Stimulated activated CD8-positive, alpha-beta memory T cell treated with anti-CD3 and anti-CD28 coated beads, Interleukin-2, amount 100 ng/mL, for 1 hour (primary cell): ENCODE results near the gene TMEM214.
"Not testable (repeated sequence)": the region's sequence is repeated elsewhere in the genome, so short reads cannot be mapped to it uniquely, and the experiment has no call there.

ENCODE experiments used
- DNase-seq, 2 donors: peaks; one replicate each; pipeline ENCODE4 v3.0.0-alpha.2; 2020; ENCODE audit warnings: low read depth in 2 of 2

Gene TMEM214

DNA sequence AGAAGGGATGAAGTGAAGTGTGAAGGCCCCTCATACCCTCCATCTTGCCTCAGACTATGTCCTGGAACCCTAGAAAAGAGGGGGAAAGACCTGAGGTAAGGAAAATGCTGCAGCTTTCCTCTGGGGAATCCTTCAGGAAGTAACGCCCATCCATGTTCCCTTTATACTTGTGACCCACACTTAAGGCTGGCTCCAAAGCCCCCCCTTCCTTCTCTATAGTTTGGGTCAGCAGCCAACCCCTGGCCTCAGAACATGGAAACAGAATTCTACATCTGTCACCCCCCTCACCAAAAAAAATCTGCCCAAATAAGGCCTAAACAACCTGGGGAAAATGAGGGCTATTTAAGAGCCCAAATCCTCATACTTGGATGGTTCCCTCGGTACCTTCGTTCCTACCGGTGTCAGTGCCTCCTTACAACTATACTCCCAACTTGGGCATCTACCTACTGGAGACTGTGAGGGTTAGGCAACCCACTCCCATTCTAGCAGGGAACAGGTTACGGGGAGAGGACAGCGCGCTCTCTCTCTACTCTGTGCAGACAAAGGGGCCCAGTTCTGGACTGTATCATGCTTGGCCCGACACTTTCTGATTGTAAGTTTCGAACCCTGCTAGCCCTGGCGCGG, 38.0 kb downstream of the TMEM214 start:
- no peak for DNase-seq

DNA sequence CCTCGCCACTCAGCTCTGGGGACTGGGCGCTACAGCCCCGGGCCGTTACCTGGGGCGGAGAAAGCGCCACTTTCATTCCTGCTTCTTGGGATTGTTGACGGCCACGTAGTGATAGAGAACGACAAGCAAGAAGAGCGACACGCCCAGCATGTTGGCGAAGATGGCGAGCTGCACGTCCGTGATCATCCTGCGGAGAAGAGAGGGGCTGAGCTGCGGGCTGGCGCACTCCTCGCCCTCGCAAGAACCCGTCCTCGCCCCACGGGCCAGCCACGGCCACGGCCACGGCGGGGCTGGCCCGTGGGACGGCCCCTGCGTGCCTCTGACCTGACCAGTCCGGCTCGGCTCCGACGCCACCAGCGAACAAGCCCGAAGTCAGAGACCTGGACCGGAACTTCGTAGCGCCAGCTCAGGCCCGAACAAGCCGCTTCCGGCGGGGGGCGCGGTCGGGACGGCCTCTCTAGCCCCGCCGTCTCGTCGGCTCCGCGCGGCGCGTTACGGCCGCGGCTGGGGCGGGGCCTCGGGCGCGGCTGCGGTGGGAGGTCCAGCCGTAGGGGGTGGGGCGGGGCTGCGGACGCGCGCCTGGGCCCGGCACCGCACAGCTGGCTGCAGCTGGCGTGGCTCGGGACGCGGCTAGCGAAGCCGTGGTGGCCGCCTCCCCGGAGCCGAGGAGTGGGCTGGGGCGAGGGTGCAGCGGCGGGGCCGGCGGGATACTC, 38.7 kb downstream of the TMEM214 start, which contains the start of gene OST4:
TSS of gene OST4 (minus strand) at position 378 of the 713 bp plus-strand sequence.
- peak; percentile 74 to 79 for DNase-seq

DNA sequence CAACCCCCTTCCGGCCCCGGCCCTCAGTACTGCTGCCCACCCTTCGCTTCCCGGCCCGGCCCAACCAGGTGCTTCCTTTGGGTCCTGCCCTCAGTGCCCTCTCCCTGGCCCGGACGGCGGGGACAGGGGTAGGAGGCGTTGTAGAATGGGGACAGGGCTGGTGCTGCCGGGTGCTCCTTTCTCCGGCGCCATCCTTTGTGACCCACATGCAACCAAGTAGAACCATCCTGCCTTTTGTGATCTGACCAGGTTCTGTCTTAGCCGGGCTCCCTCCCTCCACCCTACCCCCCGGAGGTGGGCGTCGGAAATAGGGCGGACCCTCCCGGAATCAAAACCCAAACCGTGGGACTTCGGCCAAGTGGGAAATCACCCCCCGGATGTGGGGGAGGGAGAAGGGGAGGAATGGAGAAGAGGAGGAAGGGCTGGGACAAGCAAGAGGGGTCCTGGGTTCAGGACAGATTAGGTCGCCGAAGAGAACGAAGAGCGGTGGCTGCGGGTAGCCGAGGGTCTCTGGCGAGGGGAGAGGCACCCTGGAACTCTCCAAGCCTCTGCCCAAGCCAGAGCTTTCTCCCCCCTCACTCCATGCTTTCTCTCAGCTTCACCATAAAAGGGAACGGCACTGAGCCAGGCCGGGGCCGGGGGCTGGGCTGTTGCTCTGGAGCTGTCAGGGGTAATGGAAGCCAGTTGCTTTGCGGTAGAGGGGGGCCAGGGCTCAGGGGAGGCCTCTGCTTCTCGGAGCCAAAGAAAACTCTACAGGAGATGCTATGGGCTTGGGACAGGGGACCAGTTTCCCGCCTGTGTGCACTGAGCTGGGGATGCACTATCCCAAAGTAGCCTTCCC, 39.4 kb downstream of the TMEM214 start:
- DNase-seq = no peak

DNA sequence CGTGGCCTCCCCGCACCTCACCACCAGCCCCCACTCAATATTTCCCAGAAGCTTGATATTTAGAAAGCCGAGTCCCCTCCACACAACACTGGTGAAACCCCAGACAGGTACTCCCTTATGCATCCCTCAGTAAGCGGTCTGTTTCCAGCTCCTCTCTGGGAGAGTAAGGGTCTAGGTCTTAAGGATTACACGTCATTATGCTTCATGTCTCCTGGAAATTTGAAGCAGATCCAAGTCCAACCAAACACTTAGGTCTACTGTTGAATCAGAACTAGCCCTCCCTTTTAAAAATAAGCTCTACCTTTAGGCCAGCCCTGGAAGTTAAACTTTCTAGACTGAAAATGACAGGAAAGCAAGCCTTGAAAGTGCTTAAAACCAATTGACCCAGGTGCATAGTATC, 40.2 kb downstream of the TMEM214 start:
- DNase-seq = no peak

DNA sequence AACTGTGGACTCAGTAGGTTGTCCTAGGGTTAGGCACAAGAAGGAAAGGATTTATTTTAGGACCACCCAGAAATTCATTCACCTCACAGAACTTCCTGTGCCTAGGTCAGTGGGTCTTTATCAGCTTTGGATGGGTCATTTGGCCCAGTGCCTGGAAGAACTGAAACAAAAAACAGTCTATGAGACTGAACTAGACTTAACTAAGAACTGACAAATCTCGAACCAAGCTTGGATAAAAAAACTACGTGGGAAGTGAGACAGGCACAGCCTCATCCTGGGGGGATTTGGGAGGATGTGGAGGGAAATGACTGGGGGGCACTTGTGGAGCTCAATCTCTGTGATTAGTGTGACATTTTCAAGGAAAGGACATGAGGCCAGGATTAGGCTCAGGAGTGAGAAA, 41.0 kb downstream of the TMEM214 start:
- DNase-seq = no peak

DNA sequence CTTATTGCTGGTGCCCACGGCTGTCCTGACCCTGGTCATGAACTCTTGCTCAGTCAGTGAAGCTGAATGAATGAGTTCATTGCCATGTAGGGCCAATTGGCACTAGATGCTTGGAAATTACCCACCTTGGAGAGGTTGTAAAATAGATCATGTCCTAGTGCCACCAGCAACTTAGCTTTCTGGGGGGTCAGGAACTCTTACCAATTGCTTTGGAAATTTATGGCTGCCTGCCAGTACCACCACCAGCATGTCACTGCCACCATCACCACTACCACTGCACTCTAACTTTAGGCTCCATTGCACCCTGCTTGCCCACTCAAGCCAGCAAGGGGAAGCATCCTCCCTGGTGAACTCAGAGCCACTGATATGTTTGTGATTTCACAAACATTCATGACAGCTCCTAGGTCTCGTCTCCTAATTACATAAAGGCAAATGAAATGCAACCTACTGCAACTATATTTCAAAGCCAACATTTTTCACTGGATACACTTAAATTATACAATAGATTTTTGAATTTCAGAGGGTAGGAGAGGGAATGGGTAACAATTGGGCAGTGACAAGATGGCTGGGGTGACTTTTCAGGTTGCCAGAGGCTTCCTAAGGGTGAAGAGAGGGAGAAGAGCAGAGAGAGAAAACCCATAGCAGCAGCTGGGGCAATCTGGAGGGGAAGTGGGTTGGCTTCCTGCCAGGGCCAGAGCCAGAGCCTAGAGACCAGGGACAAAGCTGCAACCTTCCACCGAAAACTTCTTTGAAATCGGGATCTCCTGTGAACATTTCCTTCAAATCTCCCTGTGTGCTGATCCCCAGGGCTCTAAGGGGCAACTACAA, 42.2 kb downstream of the TMEM214 start:
- peak in 1 of 2 donors; percentile 32 for DNase-seq

DNA sequence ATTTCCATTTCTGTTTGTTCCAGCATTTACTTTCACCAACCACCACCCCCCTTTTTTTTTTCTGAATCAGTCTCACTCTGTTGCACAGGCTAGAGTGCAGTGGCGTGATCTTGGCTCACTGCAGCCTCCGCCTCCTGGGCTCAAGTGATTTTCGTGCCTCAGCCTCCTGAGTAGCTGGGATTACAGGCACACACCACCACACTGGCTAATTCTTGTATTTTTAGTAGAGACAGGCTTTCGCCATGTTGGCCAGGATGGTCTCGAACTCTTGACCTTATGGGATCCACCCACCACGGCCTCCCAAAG, 42.8 kb downstream of the TMEM214 start:
- not testable (repeated sequence) for DNase-seq

DNA sequence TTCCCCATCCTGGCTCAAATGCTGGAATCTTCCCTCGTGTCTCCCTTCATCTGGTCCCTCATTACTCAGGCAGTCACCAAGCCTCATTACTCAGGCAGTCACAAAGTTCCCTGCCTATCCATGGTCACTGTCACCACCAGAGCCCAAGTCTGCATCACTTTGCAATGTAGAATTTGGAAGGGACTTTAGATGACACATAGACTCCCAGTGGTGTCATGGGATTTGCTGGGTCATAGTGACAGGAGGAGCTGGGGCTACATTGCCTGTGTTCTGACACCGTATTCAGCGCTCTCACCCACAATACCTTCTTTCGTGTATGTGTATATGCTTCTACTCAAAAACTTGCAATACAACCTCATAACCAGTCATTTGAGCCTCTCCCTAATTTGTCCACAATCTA, 43.6 kb downstream of the TMEM214 start:
- no peak for DNase-seq

DNA sequence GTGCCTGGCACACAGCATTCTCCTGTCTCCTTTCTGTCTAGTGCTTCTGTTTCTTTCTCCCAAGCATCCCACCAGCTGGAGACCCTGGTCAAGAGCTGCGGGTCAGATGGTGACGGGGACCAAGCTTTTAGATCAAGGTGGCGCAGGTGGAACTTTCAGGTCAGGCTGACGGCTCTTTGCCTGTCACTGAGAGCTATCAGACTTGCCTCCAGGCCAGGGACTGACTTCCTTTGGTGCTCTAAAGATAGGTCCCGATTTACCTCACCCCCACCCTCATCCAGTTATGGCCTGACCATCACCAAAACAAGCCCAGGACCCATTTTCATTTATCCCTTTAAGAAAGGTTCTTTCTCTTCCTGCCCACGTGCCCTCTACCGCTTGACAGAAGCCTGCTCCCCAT, 44.5 kb downstream of the TMEM214 start:
- DNase-seq = no peak

DNA sequence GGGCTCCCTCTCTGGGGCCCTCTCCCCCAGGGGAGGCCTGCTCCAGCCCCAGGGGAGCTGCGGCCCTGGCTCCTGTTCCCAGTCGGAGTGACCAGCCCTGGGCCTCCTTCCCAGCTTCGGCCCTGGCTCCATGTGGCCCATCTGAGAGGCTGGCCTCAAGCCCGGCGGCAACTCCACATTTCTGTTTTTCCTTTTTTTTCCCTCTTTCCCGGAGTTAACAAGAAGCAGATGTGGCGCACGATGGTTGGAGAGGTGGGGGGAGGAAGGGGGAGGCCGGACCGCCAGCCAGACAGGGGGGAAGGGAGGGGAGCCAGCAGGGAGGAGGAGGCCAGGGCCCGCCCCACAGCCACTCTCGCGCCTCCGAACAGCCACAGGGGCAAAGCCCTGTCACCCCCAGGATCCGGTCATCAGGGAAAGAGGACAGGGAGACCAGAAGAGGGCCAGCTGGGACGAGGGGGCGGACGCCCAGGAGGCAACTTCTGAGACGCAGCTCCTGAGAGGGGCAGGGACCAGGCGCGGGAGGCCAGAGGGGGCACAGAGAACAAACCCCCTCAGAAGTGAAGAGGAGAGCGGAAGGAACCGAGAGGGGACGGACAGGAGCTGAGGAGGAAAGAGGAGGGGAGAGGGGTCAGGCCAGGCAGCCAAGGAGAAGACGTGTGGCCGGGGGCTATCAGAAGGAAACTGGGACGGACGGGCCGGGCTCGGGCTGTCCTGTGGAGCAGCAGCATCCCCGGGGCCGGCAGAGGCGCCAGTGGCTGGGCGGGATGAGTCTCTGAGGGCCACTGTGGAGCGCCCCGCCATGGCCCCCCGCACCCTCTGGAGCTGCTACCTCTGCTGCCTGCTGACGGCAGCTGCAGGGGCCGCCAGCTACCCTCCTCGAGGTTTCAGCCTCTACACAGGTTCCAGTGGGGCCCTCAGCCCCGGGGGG, 45.8 kb downstream of the TMEM214 start, which contains the start of gene EMILIN1:
TSS of gene EMILIN1 (plus strand) at position 349 of the 928 bp plus-strand sequence. CDS start at position 800, 451 bp downstream.
- DNase-seq = no peak

DNA sequence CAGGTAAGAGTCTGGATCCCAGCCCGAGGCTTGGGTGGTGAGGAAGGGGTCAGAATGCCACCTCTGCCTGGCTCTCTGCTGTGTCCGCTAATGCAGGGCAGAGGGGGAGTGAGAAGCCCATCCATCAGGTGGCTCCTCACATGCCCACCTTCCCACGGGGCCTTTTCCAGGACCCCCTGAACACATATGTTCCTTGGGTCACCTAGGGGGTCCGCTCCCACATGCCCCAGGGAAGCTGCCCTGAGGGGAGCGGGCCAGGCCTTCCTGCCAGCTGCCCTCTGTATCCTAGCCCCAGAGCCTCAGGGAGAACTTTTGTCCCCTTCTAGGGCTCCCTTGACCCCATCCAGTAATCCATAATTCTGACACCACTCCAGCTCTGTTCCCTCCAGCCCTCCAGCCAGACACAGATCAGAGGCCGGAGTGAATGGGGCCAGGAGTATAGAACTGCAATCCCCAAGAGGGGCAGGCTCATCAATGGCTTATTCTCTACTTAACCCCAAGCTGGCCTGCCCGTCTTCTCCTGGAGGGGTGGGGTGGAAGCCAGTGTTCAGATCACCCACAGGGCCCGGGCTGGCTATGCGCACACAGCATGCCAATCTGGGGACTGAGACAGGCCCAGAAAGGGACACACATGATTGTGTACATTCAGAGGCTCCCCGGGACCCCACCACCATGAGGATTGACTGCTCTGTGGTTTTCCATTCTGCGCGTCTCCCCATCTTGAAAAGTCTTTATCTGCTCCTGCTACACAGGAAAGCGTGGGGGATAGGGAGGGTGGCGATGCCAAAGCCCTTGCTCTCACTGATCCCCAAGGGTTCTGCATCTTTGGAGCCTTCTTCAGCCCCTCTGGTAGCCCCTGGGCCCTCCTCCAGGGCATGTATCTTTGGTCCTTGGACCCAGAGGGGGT, 46.7 kb downstream of the TMEM214 start:
- DNase-seq = no peak

DNA sequence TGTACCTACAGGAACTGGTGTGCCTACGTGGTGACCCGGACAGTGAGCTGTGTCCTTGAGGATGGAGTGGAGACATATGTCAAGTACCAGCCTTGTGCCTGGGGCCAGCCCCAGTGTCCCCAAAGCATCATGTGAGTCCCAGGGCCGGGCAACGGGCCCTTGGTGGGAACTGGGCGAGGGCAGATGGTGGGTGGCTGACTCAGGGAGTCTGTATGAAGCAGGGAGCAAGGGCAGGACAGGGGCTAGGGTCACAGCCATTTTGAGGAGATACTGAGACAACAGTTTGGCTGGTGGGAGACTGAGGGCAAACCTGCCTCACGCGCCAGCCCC, 47.3 kb downstream of the TMEM214 start:
- DNase-seq = no peak

DNA sequence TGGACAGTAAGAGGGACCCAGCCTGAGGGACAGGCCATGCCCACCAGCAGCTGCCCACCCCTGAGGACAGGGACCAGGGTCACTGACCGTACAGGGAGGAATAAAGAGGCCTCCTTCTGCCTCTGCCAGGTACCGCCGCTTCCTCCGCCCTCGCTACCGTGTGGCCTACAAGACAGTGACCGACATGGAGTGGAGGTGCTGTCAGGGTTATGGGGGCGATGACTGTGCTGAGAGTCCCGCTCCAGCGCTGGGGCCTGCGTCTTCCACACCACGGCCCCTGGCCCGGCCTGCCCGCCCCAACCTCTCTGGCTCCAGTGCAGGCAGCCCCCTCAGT, 47.8 kb downstream of the TMEM214 start:
- DNase-seq = no peak

DNA sequence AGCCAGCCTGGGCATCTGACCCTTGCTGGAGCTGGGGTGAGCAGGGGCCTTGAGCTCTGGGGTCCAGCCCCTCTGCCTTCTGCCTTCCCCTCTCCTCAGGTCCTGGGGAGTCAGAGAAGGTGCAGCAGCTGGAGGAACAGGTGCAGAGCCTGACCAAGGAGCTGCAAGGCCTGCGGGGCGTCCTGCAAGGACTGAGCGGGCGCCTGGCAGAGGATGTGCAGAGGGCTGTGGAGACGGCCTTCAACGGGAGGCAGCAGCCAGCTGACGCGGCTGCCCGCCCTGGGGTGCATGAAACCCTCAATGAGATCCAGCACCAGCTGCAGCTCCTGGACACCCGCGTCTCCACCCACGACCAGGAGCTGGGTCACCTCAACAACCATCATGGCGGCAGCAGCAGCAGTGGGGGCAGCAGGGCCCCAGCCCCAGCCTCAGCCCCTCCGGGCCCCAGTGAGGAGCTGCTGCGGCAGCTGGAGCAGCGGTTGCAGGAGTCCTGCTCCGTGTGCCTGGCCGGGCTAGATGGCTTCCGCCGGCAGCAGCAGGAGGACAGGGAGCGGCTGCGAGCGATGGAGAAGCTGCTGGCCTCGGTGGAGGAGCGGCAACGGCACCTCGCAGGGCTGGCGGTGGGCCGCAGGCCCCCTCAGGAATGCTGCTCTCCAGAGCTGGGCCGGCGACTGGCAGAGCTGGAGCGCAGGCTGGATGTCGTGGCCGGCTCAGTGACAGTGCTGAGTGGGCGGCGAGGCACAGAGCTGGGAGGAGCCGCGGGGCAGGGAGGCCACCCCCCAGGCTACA, 49.4 kb downstream of the TMEM214 start:
- DNase-seq = no peak

DNA sequence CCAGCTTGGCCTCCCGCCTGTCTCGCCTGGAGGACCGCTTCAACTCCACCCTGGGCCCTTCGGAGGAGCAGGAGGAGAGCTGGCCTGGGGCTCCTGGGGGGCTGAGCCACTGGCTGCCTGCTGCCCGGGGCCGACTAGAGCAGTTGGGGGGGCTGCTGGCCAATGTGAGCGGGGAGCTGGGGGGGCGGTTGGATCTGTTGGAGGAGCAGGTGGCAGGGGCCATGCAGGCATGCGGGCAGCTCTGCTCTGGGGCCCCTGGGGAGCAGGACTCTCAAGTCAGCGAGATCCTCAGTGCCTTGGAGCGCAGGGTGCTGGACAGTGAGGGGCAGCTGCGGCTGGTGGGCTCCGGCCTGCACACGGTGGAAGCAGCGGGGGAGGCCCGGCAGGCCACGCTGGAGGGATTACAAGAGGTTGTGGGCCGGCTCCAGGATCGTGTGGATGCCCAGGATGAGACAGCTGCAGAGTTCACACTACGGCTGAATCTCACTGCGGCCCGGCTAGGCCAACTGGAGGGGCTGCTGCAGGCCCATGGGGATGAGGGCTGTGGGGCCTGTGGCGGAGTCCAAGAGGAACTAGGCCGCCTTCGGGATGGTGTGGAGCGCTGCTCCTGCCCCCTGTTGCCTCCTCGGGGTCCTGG, 50.1 kb downstream of the TMEM214 start:
- no peak for DNase-seq

DNA sequence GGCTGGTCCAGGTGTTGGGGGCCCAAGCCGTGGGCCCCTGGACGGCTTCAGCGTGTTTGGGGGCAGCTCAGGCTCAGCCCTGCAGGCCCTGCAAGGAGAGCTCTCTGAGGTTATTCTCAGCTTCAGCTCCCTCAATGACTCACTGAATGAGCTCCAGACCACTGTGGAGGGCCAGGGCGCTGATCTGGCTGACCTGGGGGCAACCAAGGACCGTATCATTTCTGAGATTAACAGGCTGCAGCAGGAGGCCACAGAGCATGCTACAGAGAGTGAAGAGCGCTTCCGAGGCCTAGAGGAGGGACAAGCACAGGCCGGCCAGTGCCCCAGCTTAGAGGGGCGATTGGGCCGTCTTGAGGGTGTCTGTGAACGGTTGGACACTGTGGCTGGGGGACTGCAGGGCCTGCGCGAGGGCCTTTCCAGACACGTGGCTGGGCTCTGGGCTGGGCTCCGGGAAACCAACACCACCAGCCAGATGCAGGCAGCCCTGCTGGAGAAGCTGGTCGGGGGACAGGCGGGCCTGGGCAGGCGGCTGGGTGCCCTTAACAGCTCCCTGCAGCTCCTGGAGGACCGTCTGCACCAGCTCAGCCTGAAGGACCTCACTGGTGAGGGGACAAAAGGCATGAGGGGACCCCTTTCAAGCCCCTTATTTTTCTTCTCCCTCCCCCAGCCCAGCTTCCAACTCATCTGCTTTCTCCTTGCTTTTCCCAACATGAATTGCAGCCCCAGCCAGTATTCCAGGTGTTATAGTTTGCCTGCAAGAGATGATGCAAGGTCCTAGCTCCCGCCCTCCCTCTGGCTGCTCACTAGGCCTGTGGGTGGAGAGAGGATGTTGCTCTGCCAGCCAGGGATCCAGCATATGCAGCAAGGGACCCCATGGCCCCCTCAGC, 50.9 kb downstream of the TMEM214 start:
- no peak for DNase-seq

DNA sequence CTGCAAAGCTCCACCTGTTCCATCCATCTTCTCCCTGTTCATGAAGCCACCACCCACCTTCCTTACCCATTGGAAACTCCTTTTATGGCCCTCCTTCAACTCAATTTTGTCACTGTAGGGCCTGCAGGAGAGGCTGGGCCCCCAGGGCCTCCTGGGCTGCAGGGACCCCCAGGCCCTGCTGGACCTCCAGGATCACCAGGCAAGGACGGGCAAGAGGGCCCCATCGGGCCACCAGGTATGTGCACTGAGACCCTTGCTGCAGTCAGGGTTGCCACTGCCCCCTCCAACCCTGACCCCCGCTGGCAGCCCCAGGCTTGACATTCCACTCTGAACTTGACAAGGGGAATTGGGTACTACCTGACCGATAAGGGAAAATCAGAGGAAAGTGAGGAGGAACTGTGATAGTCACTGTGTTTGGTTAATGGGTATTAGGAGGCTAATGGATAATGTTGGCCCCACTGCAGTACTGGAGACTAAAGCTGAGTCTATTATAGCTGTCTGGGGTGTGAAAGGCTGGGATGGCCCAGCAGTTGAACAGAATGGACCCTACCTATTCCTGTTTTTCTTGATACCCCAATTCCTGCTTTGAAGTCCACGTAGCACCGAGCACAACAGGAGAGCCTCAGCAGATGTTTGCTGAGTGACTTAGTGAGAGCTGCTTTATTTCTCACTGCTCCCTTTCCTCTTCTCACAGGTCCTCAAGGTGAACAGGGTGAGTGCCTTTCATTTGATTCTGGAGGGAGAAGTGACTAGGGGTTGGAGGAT, 51.7 kb downstream of the TMEM214 start:
- no peak for DNase-seq
